DND-41 (cell line): Measurements from ENCODE around the gene SMC1B.

ENCODE experiments used
- ATAC-seq: fragments of 200-7000 bp; cut with Tn5 transposase; 3 replicates; pipeline ENCODE4 v1.9.1; 2021; ENCODE audit warnings: low read depth; ENCODE audit not compliant: insufficient read depth
- DNase-seq: peaks from one replicate; pipeline ENCODE4 v3.0.0-alpha.2; 2020
- H2AFZ ChIP-seq: 2 replicates; pipeline ENCODE4 v1.6.0; 2012; ENCODE audit warnings: low read depth, low read length
- H3K27ac ChIP-seq: 2 replicates; pipeline ENCODE4 v1.5.1; 2012; ENCODE audit warnings: low read length, inconsistent platforms
- H3K27me3 ChIP-seq: fragments of 200-600 bp; sonication (generic); 2 replicates; pipeline ENCODE4 v1.6.0; 2012; ENCODE audit warnings: low read length, mild to moderate bottlenecking, inconsistent platforms; ENCODE audit not compliant: insufficient read depth, poor library complexity
- H3K36me3 ChIP-seq: 2 replicates; pipeline ENCODE4 v1.5.1; 2012; ENCODE audit warnings: low read length, inconsistent platforms; ENCODE audit not compliant: insufficient read depth
- H3K4me1 ChIP-seq: 2 replicates; pipeline ENCODE4 v1.5.1; 2012; ENCODE audit warnings: mild to moderate bottlenecking, low read length; ENCODE audit not compliant: insufficient read depth
- H3K4me2 ChIP-seq: 2 replicates; pipeline ENCODE4 v1.6.0; 2012; ENCODE audit warnings: mild to moderate bottlenecking, moderate library complexity, low read length, inconsistent platforms; ENCODE audit not compliant: insufficient read depth
- H3K4me3 ChIP-seq, 2 experiments: fragments of 200-600 bp in 1 of 2; shearing (Covaris generic) in 1 of 2; 2 replicates each; pipeline ENCODE4 v1.5.1; 2012 to 2016; ENCODE audit warnings: inconsistent platforms in 2 of 2, low read length in 2 of 2, mild to moderate bottlenecking in 2 of 2, low read depth in 1 of 2, moderate library complexity in 1 of 2
- H3K79me2 ChIP-seq: 2 replicates; pipeline ENCODE4 v1.6.0; 2012; ENCODE audit warnings: low read length, inconsistent platforms; ENCODE audit not compliant: insufficient read depth
- H3K9ac ChIP-seq: 2 replicates; pipeline ENCODE4 v1.6.0; 2012; ENCODE audit warnings: low read depth, mild to moderate bottlenecking, inconsistent platforms, low read length, moderate library complexity
- H3K9me3 ChIP-seq: 2 replicates; pipeline ENCODE4 v1.5.1; 2012; ENCODE audit warnings: low read length, moderate library complexity, mild to moderate bottlenecking, inconsistent platforms; ENCODE audit not compliant: insufficient read depth, severe bottlenecking
- H4K20me1 ChIP-seq: 2 replicates; pipeline ENCODE4 v1.6.0; 2012; ENCODE audit warnings: low read length; ENCODE audit not compliant: insufficient read depth
- EZH2 ChIP-seq: IDR thresholded peaks from 3 replicates; pipeline ENCODE4 v1.6.1; 2012; ENCODE audit warnings: borderline replicate concordance, low read depth, mild to moderate bottlenecking, moderate library complexity, low read length, inconsistent platforms; ENCODE audit not compliant: severe bottlenecking
- TF ChIP-seq, protein P1 (sequence below): IDR thresholded peaks from 2 replicates; pipeline ENCODE4 v1.5.1; 2012; ENCODE audit warnings: borderline replicate concordance, low read length, moderate library complexity, mild to moderate bottlenecking; ENCODE audit not compliant: poor library complexity, severe bottlenecking; ENCODE audit errors: extremely low read depth

SMC1B gene

DNA sequence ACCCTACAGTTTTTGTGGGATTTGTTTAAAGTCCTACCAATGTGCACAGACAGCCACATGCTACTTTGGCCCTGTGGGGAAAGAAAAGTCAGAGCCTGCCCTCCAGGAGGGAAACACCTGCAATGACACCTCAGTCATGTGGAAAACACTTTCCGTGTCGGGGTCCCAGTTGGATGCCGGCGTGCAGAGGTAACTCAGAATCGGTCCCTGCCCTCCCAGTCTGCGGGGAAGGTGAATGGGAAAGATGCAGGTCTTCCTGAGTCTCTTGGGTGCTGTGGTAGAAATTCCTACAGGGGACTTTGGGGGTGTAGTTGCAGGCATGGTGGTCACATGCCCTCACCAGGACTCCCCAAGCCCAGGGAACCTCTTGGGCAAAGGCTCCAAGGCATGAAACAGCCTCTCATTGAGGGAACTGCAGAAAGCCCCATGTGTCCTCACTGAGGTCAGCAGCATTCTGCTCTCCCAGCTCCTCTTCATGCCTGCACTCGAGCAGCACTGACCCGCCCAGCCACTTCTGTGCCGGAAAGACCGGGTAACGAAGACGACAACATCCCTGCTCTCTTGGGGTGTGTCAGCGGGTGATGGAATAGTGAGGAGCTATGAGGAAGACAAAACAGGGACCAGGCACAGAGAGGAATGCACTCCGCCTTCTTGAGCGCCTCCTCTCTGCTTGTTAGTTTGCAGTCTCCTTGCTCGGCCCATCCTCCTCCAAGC lies 4.8 kb upstream of the SMC1B start:
- no peaks in the 10 kb centered on the region for H3K4me1 ChIP-seq
- no peaks in the 10 kb centered on the region for H3K9me3 ChIP-seq
- H2AFZ ChIP-seq = no peak overlapping the region
- H3K4me3 ChIP-seq = no peak overlapping the region
- no peak overlapping the region for H3K9ac ChIP-seq
- no peak overlapping the region for H3K27ac ChIP-seq
- H3K4me2 ChIP-seq = no peak overlapping the region
- peaks cover 7% of the 10 kb centered on the region for H3K27me3 ChIP-seq
- no peaks in the 10 kb centered on the region for H4K20me1 ChIP-seq
- no peaks in the 10 kb centered on the region for H3K36me3 ChIP-seq
- DNase-seq = no peak
- TF ChIP-seq, protein P1, sequence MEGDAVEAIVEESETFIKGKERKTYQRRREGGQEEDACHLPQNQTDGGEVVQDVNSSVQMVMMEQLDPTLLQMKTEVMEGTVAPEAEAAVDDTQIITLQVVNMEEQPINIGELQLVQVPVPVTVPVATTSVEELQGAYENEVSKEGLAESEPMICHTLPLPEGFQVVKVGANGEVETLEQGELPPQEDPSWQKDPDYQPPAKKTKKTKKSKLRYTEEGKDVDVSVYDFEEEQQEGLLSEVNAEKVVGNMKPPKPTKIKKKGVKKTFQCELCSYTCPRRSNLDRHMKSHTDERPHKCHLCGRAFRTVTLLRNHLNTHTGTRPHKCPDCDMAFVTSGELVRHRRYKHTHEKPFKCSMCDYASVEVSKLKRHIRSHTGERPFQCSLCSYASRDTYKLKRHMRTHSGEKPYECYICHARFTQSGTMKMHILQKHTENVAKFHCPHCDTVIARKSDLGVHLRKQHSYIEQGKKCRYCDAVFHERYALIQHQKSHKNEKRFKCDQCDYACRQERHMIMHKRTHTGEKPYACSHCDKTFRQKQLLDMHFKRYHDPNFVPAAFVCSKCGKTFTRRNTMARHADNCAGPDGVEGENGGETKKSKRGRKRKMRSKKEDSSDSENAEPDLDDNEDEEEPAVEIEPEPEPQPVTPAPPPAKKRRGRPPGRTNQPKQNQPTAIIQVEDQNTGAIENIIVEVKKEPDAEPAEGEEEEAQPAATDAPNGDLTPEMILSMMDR = no peak
- TF ChIP-seq EZH2 = no peak
- no peaks in the 10 kb centered on the region for H3K79me2 ChIP-seq
- no peak for ATAC-seq

DNA sequence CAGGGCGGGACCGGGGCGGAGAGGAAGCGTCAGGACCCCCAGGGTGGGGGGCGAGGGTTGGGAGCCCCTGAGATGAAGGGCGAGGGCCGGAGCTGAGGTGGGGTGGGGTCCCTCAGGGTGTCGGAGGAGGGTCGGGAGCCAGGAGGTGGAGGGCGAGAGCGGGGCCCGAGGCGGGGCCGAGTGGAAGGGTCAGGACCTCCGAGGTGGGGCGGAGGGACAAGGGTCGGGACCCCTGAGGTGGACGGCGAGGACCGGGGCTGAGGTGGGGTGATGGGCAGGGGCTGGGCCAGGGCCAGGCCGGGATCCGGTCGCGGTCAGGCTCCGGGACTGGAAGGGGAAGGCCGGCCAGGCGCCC lies 409 bp downstream of the SMC1B start:
- H3K4me3 ChIP-seq = no peak overlapping the region
- no peak for DNase-seq
- no peaks in the 10 kb centered on the region for H3K79me2 ChIP-seq
- TF ChIP-seq, protein P1 = no peak
- TF ChIP-seq EZH2 = no peak
- ATAC-seq = no peak
- peaks cover under 1% of the 10 kb centered on the region for H3K27me3 ChIP-seq
- no peaks in the 10 kb centered on the region for H3K36me3 ChIP-seq
- no peak overlapping the region for H3K4me2 ChIP-seq
- H2AFZ ChIP-seq = no peak overlapping the region
- H4K20me1 ChIP-seq = no peaks in the 10 kb centered on the region
- no peaks in the 10 kb centered on the region for H3K9me3 ChIP-seq
- no peaks in the 10 kb centered on the region for H3K4me1 ChIP-seq
- H3K27ac ChIP-seq = no peak overlapping the region
- H3K9ac ChIP-seq = no peak overlapping the region

- no peaks in the 10 kb centered on the region for H3K36me3 ChIP-seq
- no peak overlapping the region for H3K27ac ChIP-seq
- no peak overlapping the region for H3K4me2 ChIP-seq
- H3K9me3 ChIP-seq = no peaks in the 10 kb centered on the region
- no peaks in the 10 kb centered on the region for H4K20me1 ChIP-seq
- no peak overlapping the region for H3K9ac ChIP-seq
- H3K4me1 ChIP-seq = no peaks in the 10 kb centered on the region
- no peaks in the 10 kb centered on the region for H3K79me2 ChIP-seq
- no peaks in the 10 kb centered on the region for H3K27me3 ChIP-seq
- H2AFZ ChIP-seq = no peak overlapping the region
- H3K4me3 ChIP-seq = no peak overlapping the region
- DNase-seq (no peak), ATAC-seq (no peak)
- no peak for TF ChIP-seq EZH2
- TF ChIP-seq, protein P1 = no peak
These were observed 5.6 kb downstream of the SMC1B start for GRCh38 chr22:45407793-45408192.
